Endothelial cell of umbilical vein (primary cell): Measurements from ENCODE around the gene OR51F2. TPM values are rescaled to one million over a fixed set of nuclear protein-coding genes. Genes with fewer than 3 reads are reported as not detected.

Experiments
- BruUV-seq: library from RNA; stranded (reverse); fragments of 400-500 nt; replicated peaks from 2 replicates; lab custom pipeline; 2021; lab: Mats Ljungman, UMichigan
- CTCF ChIA-PET: fragments of 300-600, 350-600 bp; sonication (Branson Sonifier 250); formaldehyde crosslinking; loops from one replicate; lab custom pipeline; 2021; ENCODE audit warnings: antibody characterized with exemption, inconsistent platforms; lab: Charles Lee
- POLR2A ChIA-PET: fragments of 300-600, 350-600 bp; sonication (Branson Sonifier 250); formaldehyde crosslinking; loops from one replicate; lab custom pipeline; 2021; ENCODE audit warnings: antibody characterized with exemption, inconsistent platforms; lab: Charles Lee
- DNase-seq: peaks from one replicate; pipeline ENCODE4 v3.0.0-alpha.2; 2011; ENCODE audit warnings: low read depth, low spot score
- FAIRE-seq: peaks from 2 replicates; lab custom pipeline; 2011; peaks lifted over from hg19 to GRCh38; lab: Jason Lieb, UNC
- H2AFZ ChIP-seq: 2 replicates; pipeline ENCODE4 v1.6.0; 2012; ENCODE audit warnings: low read depth, low read length, control low read depth, inconsistent platforms
- H3K27ac ChIP-seq: 2 replicates; pipeline ENCODE4 v1.5.1; 2011; ENCODE audit warnings: low read depth, mild to moderate bottlenecking, control low read depth, low read length, moderate library complexity; ENCODE audit not compliant: insufficient read depth
- H3K27me3 ChIP-seq, 2 experiments: 2 replicates each; pipeline versions ENCODE4 v1.6.0 to v1.6.1; 2011; ENCODE audit warnings: low read length in 2 of 2, mixed read lengths in 1 of 2; ENCODE audit not compliant: control insufficient read depth in 2 of 2, insufficient read depth in 2 of 2
- H3K36me3 ChIP-seq, 2 experiments: 2 replicates in 1 of 2; 3 replicates in 1 of 2; pipeline ENCODE4 v1.5.1; 2011; ENCODE audit warnings: low read length in 2 of 2, mild to moderate bottlenecking in 1 of 2, moderate library complexity in 1 of 2; ENCODE audit not compliant: control insufficient read depth in 2 of 2, insufficient read depth in 2 of 2; ENCODE audit errors: extremely low read depth in 1 of 2
- H3K4me1 ChIP-seq: 3 replicates; pipeline ENCODE4 v1.5.1; 2011; ENCODE audit warnings: mild to moderate bottlenecking, low read length; ENCODE audit not compliant: control insufficient read depth, insufficient read depth; ENCODE audit errors: extremely low read depth
- H3K4me2 ChIP-seq: 2 replicates; pipeline ENCODE4 v1.6.1; 2011; ENCODE audit warnings: low read length, control low read depth, mixed read lengths; ENCODE audit not compliant: insufficient read depth
- H3K4me3 ChIP-seq, 3 experiments: fragments of 200-600 bp in 1 of 3; sonication (generic), shearing (Covaris generic) in 1 of 3; replicated peaks in 1 of 3; 2 replicates each; pipeline ENCODE4 v1.5.1; 2011 to 2016; ENCODE audit warnings: control low read depth in 3 of 3, low read length in 3 of 3, mild to moderate bottlenecking in 2 of 3, inconsistent platforms in 1 of 3, low read depth in 1 of 3, moderate library complexity in 1 of 3; ENCODE audit not compliant: insufficient read depth in 1 of 3
- H3K79me2 ChIP-seq: 2 replicates; pipeline ENCODE4 v1.6.0; 2012; ENCODE audit warnings: low read length, inconsistent platforms; ENCODE audit not compliant: control insufficient read depth, insufficient read depth
- H3K9ac ChIP-seq: replicated peaks from 2 replicates; pipeline ENCODE3; 2011; ENCODE audit warnings: low read length, control low read depth; ENCODE audit not compliant: insufficient read depth; ENCODE audit errors: extremely low read depth
- H3K9me1 ChIP-seq: replicated peaks from 3 replicates; pipeline ENCODE4 v1.6.0; 2011; ENCODE audit warnings: mild to moderate bottlenecking, low read length; ENCODE audit not compliant: control insufficient read depth, insufficient read depth; ENCODE audit errors: extremely low read depth
- H3K9me3 ChIP-seq: replicated peaks from 2 replicates; pipeline ENCODE4 v1.5.1; 2012; ENCODE audit warnings: low read length, inconsistent platforms; ENCODE audit not compliant: control insufficient read depth, insufficient read depth
- H4K20me1 ChIP-seq: replicated peaks from 2 replicates; pipeline ENCODE3; 2011; ENCODE audit warnings: mild to moderate bottlenecking, low read length; ENCODE audit not compliant: control insufficient read depth, insufficient read depth; ENCODE audit errors: extremely low read depth
- EZH2 ChIP-seq: IDR thresholded peaks from 2 replicates; pipeline ENCODE4 v1.6.1; 2012; ENCODE audit warnings: borderline replicate concordance, low read depth, mild to moderate bottlenecking, moderate library complexity, low read length, inconsistent platforms; ENCODE audit not compliant: severe bottlenecking
- FOS ChIP-seq: IDR thresholded peaks from 2 replicates; pipeline ENCODE4 v1.6.1; 2011; ENCODE audit warnings: mild to moderate bottlenecking, low read length, moderate library complexity, borderline replicate concordance; ENCODE audit not compliant: insufficient read depth
- GATA2 ChIP-seq: IDR thresholded peaks from 2 replicates; pipeline ENCODE4 v1.7.0; 2011; ENCODE audit warnings: low read depth, mild to moderate bottlenecking, moderate library complexity, mixed read lengths, low read length; ENCODE audit not compliant: insufficient read length, insufficient read depth
- JUN ChIP-seq: IDR thresholded peaks from 2 replicates; pipeline ENCODE4 v1.6.1; 2011; ENCODE audit warnings: borderline replicate concordance, low read depth; ENCODE audit not compliant: insufficient read length, insufficient read depth
- MAX ChIP-seq: IDR thresholded peaks from 2 replicates; pipeline ENCODE4 v1.6.1; 2011; ENCODE audit not compliant: insufficient read depth, insufficient read length
- MYC ChIP-seq: IDR thresholded peaks from one replicate; pipeline ENCODE4 v1.6.1; 2011; ENCODE audit warnings: mild to moderate bottlenecking, low read depth, low read length
- POLR2A ChIP-seq: IDR thresholded peaks from 2 replicates; pipeline ENCODE4 v1.6.1; 2012; ENCODE audit warnings: low read depth, mild to moderate bottlenecking, control low read depth, low read length
- POLR2AphosphoS5 ChIP-seq: IDR thresholded peaks from 2 replicates; pipeline ENCODE4 v1.6.1; 2012; ENCODE audit warnings: low read depth, mild to moderate bottlenecking, control low read depth, low read length, moderate library complexity; ENCODE audit not compliant: insufficient read depth
- dilution Hi-C: fragments of 300-500 bp; cut with MboI; formaldehyde crosslinking; loops from one replicate; pipeline ENCODE4 v1.15.0; 2019; ENCODE audit warnings: low sequenced_read_pairs; ENCODE audit not compliant: extremely low pct_ligation_motif_present
- intact Hi-C: fragments of 100-400 bp; cut with micrococcal nuclease; formaldehyde crosslinking; loops from one replicate; pipeline ENCODE4 v1.10.0; 2022
- polyA plus RNA-seq, 4 experiments: library from polyadenylated mRNA; depleted of rRNA in 3 of 4; stranded (reverse) in 3 of 4; unstranded in 1 of 4; fragments of >200 nt; gene quantifications; 2 replicates each; pipeline versions ENCODE4 v1.2.1 to v1.2.3, GENCODE V29; 2011 to 2012; ENCODE audit warnings: missing spikeins in 1 of 4
- total RNA-seq: library from RNA; stranded (reverse); gene quantifications from 2 replicates; pipeline ENCODE4 v1.2.3, GENCODE V29; 2021
- TF ChIP-seq, protein P1 (sequence below), 2 donors: IDR thresholded peaks; 1 replicate in 1 of 2; 2 replicates in 1 of 2; pipeline ENCODE4 v1.5.1; 2011; ENCODE audit warnings: low read length in 2 of 2, mild to moderate bottlenecking in 2 of 2, moderate library complexity in 2 of 2, control low read depth in 1 of 2, inconsistent platforms in 1 of 2, low read depth in 1 of 2; ENCODE audit not compliant: insufficient read depth in 1 of 2; ENCODE audit errors: extremely low read depth in 1 of 2

The OR51F2 gene
- total and polyA plus RNA-seq, 2 donors (not counting 3 experiments of a cell fraction or from before 2014, with no cell fraction given), result not detected

DNA sequence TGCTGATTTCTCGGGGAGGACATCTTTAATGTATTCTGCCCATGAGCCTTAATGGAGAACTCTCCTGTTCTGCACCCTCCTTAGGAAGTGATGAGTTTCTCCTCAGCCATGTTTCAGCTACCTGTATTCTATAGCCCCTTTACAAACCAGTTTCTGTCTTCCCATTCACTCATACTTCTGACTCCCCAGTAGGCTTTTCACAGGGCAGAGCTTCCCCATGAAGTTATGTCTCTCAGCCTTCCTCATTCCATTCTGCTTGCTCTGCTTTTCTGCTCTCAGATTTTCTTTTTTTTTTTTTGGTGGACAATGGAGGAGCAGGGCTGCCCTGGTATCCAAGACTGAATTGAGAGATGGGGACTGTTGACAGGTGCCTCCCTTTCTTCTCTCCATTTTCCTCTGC lies 12.6 kb upstream of the OR51F2 start:
- Histone ChIP-seq H3K9me1 (no peaks in the 10 kb centered on the region), H3K9me3 (peaks cover 2% of the 10 kb centered on the region), H3K4me3 (no peak overlapping the region), H3K27ac (no peak overlapping the region), H3K4me2 (no peak overlapping the region), H3K27me3 (no peaks in the 10 kb centered on the region), H3K36me3 (no peaks in the 10 kb centered on the region), H3K9ac (no peak overlapping the region), H4K20me1 (no peaks in the 10 kb centered on the region), H2AFZ (no peak overlapping the region), H3K4me1 (no peaks in the 10 kb centered on the region), H3K79me2 (no peaks in the 10 kb centered on the region)
- intact Hi-C loops (no loop called here), dilution Hi-C loops (no loop called here)
- no peak for FAIRE-seq
- CTCF ChIA-PET, result no interaction called here
- POLR2A ChIA-PET, result no interaction called here
- no peak for TF ChIP-seq EZH2
- no peak for TF ChIP-seq FOS
- TF ChIP-seq, protein P1, sequence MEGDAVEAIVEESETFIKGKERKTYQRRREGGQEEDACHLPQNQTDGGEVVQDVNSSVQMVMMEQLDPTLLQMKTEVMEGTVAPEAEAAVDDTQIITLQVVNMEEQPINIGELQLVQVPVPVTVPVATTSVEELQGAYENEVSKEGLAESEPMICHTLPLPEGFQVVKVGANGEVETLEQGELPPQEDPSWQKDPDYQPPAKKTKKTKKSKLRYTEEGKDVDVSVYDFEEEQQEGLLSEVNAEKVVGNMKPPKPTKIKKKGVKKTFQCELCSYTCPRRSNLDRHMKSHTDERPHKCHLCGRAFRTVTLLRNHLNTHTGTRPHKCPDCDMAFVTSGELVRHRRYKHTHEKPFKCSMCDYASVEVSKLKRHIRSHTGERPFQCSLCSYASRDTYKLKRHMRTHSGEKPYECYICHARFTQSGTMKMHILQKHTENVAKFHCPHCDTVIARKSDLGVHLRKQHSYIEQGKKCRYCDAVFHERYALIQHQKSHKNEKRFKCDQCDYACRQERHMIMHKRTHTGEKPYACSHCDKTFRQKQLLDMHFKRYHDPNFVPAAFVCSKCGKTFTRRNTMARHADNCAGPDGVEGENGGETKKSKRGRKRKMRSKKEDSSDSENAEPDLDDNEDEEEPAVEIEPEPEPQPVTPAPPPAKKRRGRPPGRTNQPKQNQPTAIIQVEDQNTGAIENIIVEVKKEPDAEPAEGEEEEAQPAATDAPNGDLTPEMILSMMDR (IDR thresholded peaks at IDR 0.05; ENCODE audit: extremely low read depth in 1 of 2, insufficient read depth in 1 of 2, low read depth in 1 of 2, low read length in 2 of 2), result no peak
- no peak for TF ChIP-seq MYC
- no peak for TF ChIP-seq POLR2AphosphoS5
- TF ChIP-seq POLR2A, result no peak
- TF ChIP-seq JUN, result no peak
- TF ChIP-seq GATA2, result no peak
- no peak for TF ChIP-seq MAX
- DNase-seq, result no peak
- BruUV-seq, result no TSS peak
